Cardiac muscle cell (in vitro differentiated cells and primary cell): ENCODE results near the gene RCAN3. TPM values are rescaled to one million over a fixed set of nuclear protein-coding genes. Genes with fewer than 3 reads are reported as not detected.

ENCODE experiments used
- DNase-seq, 2 donors: peaks; one replicate each; pipeline versions ENCODE4 v3.0.0 to v3.0.0-alpha.2; 2010 to 2017; ENCODE audit warnings: low read depth in 1 of 2, low spot score in 1 of 2
- H3K27ac ChIP-seq: fragments of 200-600 bp; sonication (generic); 2 replicates; pipeline ENCODE4 v1.5.1; 2016
- H3K27me3 ChIP-seq: fragments of 200-600 bp; sonication (generic); 2 replicates; pipeline ENCODE4 v1.6.0; 2016; ENCODE audit warnings: control low read depth
- H3K36me3 ChIP-seq: fragments of 200-600 bp; sonication (generic); 2 replicates; pipeline ENCODE4 v1.5.1; 2016; ENCODE audit warnings: control low read depth
- H3K4me1 ChIP-seq: fragments of 200-600 bp; sonication (generic); 2 replicates; pipeline ENCODE4 v1.8.1; 2017; ENCODE audit warnings: low read depth, mild to moderate bottlenecking, mixed run types
- H3K4me3 ChIP-seq: fragments of 200-600 bp; sonication (generic); 2 replicates; pipeline ENCODE4 v1.5.1; 2016; ENCODE audit warnings: mild to moderate bottlenecking
- H3K9me3 ChIP-seq: fragments of 200-600 bp; sonication (generic); 2 replicates; pipeline ENCODE4 v1.5.1; 2017; ENCODE audit warnings: low read depth, mild to moderate bottlenecking, control low read depth
- CTCF ChIP-seq: IDR thresholded peaks from 2 replicates; pipeline ENCODE4 v1.5.1; 2012; ENCODE audit warnings: low read depth, mild to moderate bottlenecking, low read length
- polyA plus RNA-seq: library from polyadenylated mRNA; unstranded; fragments of >200 nt; fragmentation: Nextera tagmentation; extraction: Ambion mirVana; gene quantifications from 2 replicates; pipeline ENCODE4 v1.2.1, GENCODE V29; 2016
- total RNA-seq: library from RNA; depleted of rRNA; stranded (reverse); fragments of >200 nt; gene quantifications from 2 replicates; pipeline ENCODE4 v1.2.3, GENCODE V29; 2016

The RCAN3 gene
- total and polyA plus RNA-seq, 2 experiments from 2014 or later = 6.4 to 8.4 TPM

- Histone ChIP-seq H3K36me3 (no peaks in the 10 kb centered on the region), H3K27ac (no peak overlapping the region), H3K4me3 (no peak overlapping the region), H3K27me3 (peaks cover 26% of the 10 kb centered on the region), H3K4me1 (peaks cover 4% of the 10 kb centered on the region), H3K9me3 (no peaks in the 10 kb centered on the region)
- TF ChIP-seq CTCF = no peak
- DNase-seq = peak; percentile 32 to 68
Observed at GRCh38 chr1:24558902-24559791, 56.5 kb downstream of the RCAN3 start.

- no peak overlapping the region for H3K4me3 ChIP-seq
- DNase-seq = no peak
- no peaks in the 10 kb centered on the region for H3K36me3 ChIP-seq
- H3K9me3 ChIP-seq = no peaks in the 10 kb centered on the region
- peaks cover 4% of the 10 kb centered on the region for H3K4me1 ChIP-seq
- no peak for TF ChIP-seq CTCF
- H3K27me3 ChIP-seq = peaks cover 26% of the 10 kb centered on the region
- no peak overlapping the region for H3K27ac ChIP-seq
Observed at GRCh38 chr1:24560361-24560760, 57.7 kb downstream of the RCAN3 start.

- peak in 1 of 2 donors; percentile 45 for DNase-seq
- TF ChIP-seq CTCF = no peak
- Histone ChIP-seq H3K4me3 (no peak overlapping the region), H3K27ac (no peak overlapping the region), H3K27me3 (peaks cover 5% of the 10 kb centered on the region), H3K4me1 (peaks cover 4% of the 10 kb centered on the region), H3K9me3 (no peaks in the 10 kb centered on the region), H3K36me3 (no peaks in the 10 kb centered on the region)
Observed at GRCh38 chr1:24562625-24563024, 60.0 kb downstream of the RCAN3 start.

- H3K9me3 ChIP-seq = no peaks in the 10 kb centered on the region
- peaks cover 4% of the 10 kb centered on the region for H3K4me1 ChIP-seq
- no peak for DNase-seq
- H3K27me3 ChIP-seq = no peaks in the 10 kb centered on the region
- H3K4me3 ChIP-seq = no peak overlapping the region
- no peaks in the 10 kb centered on the region for H3K36me3 ChIP-seq
- no peak overlapping the region for H3K27ac ChIP-seq
- TF ChIP-seq CTCF = no peak
Observed at GRCh38 chr1:24564695-24565094, 62.1 kb downstream of the RCAN3 start.

GRCh38 chr1:24566236-24566867 lies 63.7 kb downstream of the RCAN3 start:
- Histone ChIP-seq H3K27ac (no peak overlapping the region), H3K27me3 (no peaks in the 10 kb centered on the region), H3K36me3 (no peaks in the 10 kb centered on the region), H3K9me3 (no peaks in the 10 kb centered on the region), H3K4me1 (peaks cover 4% of the 10 kb centered on the region), H3K4me3 (no peak overlapping the region)
- TF ChIP-seq CTCF = no peak
- peak in 1 of 2 donors; percentile 31 for DNase-seq
